GM19467 (cell line): ENCODE measurements around the gene MXI1.
"Not testable (repeated sequence)": the region's sequence is repeated elsewhere in the genome, so short reads cannot be mapped to it uniquely, and the experiment has no call there.

Experiments used
- ATAC-seq: cut with Tn5 transposase; IDR thresholded peaks from one replicate; pipeline ENCODE4 v1.9.1; 2021; ENCODE audit warnings: mild to moderate bottlenecking, moderate library complexity; ENCODE audit not compliant: unreplicated experiment

MXI1 gene

GRCh38 chr10:110272995-110273394, 65.6 kb downstream of the MXI1 start:
- not testable (repeated sequence) for ATAC-seq

DNA sequence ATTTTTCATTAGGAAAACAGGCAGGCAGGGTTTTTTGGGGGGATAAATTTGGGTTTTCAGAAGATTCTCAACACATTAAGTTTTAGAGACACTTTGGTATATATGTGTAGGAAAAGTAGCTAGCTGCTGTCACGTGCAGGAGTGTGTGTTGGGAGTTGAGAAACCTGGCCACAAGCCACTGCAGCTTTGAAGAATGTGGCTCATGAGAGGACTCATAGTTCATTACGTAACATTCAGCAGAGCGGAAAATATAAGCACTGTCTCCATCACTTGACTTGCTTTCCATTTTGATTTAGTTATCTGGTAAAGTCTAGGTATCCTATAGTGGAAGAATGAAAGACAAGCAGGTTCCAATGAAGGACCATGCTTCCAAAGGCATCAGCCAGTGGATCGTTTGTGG, 66.1 kb downstream of the MXI1 start:
- no peak for ATAC-seq

- no peak for ATAC-seq
These were observed 66.7 kb downstream of the MXI1 start for GRCh38 chr10:110274072-110274627.

- ATAC-seq, result no peak
These were observed 67.2 kb downstream of the MXI1 start for GRCh38 chr10:110274647-110275046.

DNA sequence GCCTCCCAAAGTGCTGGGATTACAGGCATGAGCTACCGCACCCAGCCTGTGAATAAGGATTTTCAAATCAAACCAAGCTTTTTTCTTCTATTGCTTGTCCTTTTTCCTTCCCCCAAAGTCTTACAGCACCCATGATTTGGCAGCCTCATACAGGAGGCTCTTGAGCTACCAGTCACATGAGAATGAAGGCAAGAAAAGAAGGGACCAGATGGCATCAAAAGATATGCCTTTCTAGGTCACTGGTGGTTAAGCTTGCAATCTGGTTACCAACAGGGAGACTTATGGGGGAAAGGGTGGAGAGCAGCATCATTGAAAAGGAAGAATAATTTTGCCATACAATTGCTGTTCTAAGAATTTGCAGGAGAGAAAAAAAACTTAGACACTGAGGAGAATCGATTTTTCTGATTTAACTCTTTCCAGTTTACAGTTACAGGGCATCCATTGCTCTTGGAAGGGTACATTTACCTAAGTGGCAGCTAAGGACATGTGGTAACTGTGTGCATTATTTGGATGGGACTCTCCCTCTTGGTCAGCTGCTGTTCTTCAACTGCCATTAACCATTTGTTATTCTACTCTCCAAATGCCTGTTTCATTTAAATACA, 67.8 kb downstream of the MXI1 start:
- no peak for ATAC-seq

- ATAC-seq, result no peak
These were observed 69.2 kb downstream of the MXI1 start for GRCh38 chr10:110276603-110277002.

GRCh38 chr10:110277591-110277990, 70.2 kb downstream of the MXI1 start:
- ATAC-seq, result no peak

DNA sequence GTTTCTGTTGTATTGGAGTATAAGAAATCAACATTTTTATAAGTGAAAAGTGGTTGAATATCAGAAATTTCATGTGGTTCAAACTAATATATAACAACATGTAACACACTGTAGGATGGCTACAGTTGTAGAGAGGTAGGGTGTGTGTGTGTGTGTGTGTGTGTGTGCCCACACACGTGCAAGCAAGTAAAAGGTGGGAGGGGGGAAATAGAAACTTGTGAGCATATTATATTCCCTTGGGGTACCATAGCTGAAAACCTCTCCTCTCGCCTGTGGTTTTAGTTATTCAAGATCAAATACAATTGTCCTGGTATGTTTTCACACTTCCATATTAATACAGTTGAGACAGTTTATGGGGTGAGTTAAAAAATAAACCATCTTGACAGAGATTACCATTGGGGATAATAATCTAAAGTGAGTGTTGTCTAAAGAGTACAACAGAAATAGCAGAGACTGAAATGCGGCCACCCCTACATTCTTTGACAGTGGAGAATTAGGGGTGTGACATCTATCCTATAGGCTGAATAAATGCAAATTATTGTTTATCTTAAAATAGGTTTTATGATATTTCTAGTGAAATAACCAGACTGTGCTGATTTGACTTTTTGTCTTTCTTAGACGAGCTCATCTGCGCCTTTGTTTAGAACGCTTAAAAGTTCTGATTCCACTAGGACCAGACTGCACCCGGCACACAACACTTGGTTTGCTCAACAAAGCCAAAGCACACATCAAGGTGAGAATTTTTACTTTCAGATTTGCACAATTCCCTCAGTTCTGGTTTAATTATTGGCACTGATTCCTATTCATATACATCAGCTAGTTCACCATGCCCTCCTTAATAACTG, 71.4 kb downstream of the MXI1 start:
- ATAC-seq, result no peak

GRCh38 chr10:110279407-110279986, 72.1 kb downstream of the MXI1 start:
- ATAC-seq, result no peak

DNA sequence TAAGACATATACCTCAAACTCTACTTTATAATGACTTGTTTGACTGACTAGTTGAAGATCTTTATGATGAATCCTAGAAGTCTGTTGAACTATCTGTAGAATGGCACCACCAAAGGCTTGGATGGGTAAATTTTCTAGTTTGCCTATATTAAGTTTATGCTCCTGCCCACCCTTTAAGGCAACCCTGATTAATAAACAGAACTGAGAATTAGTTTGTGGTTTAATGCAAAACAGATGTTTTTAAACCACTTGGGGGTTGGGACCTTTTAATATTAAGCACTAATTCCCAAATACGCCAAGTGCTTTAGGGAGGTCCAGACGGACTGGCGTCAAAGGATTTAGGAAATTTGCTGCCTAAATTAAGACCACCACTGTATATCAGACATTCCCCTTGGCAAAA, 76.9 kb downstream of the MXI1 start:
- ATAC-seq, result no peak

- no peak for ATAC-seq
These were observed 78.1 kb downstream of the MXI1 start for GRCh38 chr10:110285501-110285900.

DNA sequence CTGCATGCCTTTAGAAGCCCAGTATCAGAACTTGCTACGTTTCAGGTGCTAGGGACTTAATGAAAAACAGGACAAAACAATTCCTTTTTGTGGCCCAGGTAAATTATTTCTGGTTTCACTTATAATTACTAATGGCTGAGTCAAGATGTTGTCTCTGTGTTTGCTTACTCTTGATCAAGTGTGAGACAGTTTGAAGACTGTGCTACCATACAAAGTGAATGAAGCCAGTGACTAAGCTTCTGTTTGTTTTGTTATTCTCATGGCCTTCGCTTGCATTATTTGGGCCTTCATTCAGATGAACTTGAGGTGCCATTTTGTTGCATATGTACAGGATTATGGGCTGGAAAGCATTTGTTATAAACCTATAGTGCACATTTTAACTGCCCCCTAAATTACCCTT, 79.4 kb downstream of the MXI1 start:
- ATAC-seq, result no peak

DNA sequence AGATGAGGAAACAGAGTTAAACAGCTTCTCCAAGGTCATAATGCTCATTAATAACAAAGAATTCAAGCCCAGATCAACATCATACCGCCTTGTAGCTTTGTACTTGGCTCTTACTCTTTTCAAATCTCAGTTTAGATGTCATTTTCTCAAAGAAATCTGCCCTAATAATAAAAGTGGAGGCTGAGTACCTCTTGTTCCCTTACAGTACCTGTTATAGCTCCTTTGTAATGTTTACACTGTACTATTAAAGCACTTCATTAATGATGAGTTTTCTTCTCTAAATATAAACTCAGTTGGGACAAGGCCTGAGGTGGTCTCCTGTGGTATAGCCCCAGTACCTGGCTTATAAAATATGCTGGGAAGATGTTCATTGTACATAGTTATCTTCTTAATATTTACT, 89.6 kb downstream of the MXI1 start:
- ATAC-seq, result no peak

- ATAC-seq, result no peak
These were observed 93.1 kb downstream of the MXI1 start for GRCh38 chr10:110300486-110300986.

DNA sequence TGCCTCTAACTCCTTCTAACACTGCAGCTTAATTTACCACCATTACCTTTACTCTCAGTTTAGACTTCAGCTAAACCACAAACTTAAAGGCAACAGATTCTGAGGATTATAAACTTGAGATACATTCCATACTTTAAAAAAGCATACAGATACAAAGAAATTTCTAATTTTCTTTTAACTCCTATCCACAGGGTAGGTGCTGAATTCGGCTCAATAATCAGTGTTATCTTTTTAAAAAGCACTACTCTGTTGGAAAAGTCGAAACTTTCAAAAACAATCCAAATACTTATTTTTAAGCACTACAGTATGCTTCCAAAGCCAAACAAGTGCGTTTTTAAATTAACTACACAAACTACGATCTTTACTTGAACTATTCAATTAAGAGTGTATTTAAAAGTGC, 96.3 kb downstream of the MXI1 start:
- no peak for ATAC-seq

DNA sequence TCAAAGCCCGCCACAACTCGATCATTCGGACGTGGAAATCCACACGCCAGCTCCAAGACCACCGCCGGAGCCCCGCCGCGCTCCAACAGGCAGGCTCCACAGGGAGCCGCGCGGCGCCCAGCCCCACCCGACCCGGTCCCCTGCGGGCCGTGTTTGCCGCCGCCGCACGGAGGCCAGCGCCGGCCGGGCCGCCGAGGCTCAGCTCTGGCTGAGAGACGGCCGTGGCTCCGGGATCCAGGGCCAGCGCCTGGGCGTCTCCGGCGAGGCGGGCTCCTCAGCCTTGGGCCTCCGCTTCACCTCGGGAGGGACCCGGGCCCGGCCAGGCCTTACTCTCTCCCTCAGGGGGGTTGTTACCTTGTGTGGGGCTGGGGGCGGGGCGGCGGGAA, 97.0 kb downstream of the MXI1 start:
- peak; percentile 34 for ATAC-seq

DNA sequence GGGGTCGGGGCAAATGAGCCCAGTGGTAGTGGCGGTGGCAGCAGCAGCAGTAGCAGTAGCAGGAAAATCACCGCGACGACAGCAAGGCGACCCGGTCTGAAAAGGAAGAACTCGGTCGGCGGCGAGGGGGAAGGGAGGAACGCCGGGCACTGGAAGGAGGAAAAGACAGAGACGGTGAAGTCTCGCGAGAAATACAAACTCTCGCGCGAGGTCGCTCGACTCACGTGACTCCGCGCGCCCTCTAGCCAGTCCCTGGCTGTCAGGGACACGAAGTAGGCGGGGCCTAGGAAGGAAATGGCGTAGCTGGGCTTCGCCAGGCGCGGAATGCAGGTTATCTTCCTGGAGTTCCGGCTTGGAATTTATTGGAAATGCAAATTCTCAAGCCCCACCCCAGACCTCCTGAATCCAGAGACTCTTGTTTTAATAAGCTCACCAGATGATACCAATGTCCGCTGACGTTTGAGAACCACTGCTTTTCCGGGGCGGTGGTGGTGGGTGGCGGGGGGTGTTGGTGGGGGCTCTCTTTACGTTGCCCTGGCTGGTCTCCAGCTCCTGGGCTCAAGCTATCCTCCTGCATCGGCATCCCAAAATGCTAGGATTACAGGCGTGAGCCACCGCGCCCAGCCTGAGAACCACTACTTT, 97.5 kb downstream of the MXI1 start, which contains the start of gene SMNDC1:
Gene SMNDC1 (minus strand): TSS at position 141 of the 642 bp plus-strand sequence. CDS start 1,333 bp downstream, outside the sequence.
- ATAC-seq, result peak; percentile 88

DNA sequence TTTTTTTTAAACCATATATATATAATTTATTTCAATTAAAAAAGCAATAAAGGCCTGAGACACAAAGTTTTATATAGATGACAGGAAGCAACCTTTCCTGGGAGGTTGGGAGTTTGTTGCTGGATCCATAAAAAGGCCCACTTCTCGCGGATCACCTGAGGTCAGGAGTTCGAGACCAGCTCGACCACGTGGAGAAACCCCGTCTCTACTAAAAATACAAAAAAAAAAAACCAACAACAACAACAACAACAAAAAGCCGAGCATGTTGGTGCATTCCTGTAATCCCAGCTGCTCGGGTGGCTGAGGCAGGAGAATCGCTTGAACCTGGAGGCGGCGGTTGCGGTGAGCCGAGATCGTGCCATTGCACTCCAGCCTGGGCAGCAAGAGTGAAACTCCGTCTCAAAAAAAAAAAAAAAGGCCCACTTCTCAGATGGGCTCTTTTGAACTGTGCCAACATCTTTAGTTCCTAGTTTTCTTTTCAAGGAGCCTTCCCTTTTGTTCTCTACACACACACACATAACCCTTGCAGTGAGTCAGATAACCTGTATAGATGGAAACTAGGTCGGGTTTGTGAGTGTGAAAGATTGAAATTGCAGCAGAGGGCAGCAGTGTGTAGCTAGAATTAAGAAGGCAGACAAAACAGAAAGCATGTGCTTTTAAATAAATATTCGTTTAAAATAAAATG, 98.5 kb downstream of the MXI1 start:
- peak; percentile 54 for ATAC-seq

DNA sequence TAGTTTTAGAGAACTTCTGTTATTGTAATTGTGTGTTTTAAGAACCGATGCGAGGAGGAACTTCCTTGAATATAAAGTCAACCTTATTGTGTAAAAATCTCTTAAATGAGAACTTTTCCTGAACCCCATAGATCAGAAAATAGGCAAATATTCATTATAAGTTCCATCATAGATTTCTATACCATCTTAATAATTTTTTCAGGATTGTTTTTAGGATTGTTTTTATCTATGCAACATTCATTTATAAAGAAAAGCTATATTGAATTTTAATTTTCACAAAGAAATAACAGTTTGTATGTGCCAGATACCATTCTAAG, 99.0 kb downstream of the MXI1 start:
- no peak for ATAC-seq

- no peak for ATAC-seq
These were observed 100.4 kb downstream of the MXI1 start for GRCh38 chr10:110307805-110308204.

- ATAC-seq, result no peak
These were observed 103.3 kb downstream of the MXI1 start for GRCh38 chr10:110310741-110311140.
